Measurements from ENCODE around the gene PLOD2.

DNA sequence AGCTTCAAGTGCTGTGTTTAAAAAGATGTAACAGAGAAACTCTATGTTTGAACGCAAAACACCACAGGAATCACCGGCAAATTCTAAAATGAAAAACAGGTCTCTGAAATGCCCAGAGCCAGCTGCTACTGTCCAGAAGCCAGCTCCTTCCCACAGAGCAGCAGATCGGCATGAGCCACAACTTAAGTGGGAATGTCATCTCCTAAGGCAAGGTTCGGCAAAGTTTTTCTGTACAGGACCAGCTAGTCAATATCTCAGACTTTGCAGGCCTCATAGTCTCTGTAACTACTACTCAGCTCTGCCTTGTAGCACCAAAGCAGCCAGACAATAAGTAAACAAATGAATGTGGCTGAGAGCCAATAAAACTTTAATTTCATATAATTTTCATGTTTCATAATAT is 4.9 kb downstream of the PLOD2 start:
- no peak for TF ChIP-seq EZH2phosphoT487 (IDR thresholded peaks at IDR 0.05)
- TF ChIP-seq, protein P1, sequence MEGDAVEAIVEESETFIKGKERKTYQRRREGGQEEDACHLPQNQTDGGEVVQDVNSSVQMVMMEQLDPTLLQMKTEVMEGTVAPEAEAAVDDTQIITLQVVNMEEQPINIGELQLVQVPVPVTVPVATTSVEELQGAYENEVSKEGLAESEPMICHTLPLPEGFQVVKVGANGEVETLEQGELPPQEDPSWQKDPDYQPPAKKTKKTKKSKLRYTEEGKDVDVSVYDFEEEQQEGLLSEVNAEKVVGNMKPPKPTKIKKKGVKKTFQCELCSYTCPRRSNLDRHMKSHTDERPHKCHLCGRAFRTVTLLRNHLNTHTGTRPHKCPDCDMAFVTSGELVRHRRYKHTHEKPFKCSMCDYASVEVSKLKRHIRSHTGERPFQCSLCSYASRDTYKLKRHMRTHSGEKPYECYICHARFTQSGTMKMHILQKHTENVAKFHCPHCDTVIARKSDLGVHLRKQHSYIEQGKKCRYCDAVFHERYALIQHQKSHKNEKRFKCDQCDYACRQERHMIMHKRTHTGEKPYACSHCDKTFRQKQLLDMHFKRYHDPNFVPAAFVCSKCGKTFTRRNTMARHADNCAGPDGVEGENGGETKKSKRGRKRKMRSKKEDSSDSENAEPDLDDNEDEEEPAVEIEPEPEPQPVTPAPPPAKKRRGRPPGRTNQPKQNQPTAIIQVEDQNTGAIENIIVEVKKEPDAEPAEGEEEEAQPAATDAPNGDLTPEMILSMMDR (IDR thresholded peaks at IDR 0.05) = no peak
